ENCODE results near the gene COQ2.

Gene COQ2

DNA sequence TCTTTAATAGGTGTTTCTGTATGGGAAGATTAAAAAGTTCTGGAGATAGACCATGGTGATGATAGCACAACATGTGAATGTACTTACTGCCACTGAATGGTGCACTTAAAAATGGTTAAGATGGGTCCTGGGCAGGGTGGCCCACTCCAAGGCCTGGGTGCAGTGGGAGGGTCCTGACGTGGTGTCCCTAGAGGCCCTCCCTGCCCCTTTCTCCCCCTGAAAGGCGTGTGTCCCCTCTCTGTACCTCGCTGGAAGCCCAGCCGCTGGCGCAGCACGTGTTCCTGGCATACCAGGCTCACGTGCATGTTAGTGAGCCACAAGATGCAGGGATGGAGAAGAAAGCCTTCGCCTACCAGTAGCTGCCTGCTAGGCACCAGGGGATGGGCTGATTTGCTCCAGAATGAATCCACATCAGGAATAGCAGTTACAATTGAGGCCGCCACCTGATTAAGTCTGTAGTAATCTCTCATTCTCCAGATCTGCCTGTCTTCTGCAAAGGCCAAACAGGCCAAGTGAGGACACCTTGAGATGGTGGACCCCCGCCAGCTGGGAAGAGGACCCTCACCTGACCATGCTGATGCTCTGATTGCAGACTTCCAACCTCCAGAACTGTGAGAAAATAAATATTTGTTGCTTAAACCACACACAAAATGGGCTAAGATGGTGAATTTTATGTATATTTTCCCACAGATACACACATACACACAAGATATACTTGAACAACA is 67.5 kb downstream of the COQ2 start:
- DNase-seq, result no peak

DNA sequence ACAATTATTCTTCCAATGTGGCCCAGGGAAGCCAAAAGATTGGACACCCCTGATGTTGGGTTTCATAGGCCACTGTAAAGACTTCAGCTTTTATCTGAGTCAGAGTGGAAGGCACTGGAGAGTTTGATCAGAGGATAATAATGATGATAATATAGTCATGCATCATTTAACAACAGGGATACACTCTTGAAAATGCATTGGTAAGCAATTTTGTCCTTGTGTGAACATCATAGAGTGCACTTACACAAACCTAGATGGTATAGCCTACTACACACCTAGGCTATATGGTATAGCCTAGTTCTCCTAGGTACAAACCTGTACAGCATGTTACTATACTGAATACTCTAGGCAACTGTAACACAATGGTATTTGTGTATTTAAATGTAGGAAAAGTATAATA is 70.5 kb downstream of the COQ2 start:
- no peak for DNase-seq

Measured in fibroblast of skin of scalp (primary cell).